ENCODE measurements around the gene GABPB2. TPM values are rescaled to one million over a fixed set of nuclear protein-coding genes. Genes with fewer than 3 reads are reported as not detected.

GABPB2 gene
- total and polyA plus RNA-seq, 2 of the 13 experiments (the other 11 are each of a cell fraction or from before 2014, with no cell fraction given) = 0.09 TPM; not detected in 1

GRCh38 chr1:151108331-151108730 is 37.8 kb downstream of the GABPB2 start (continued):
- TF ChIP-seq SRF (IDR thresholded peaks at IDR 0.05; ENCODE audit: low read depth, low read length) (no peak), ATRX (CRISPR knock-in tag; IDR thresholded peaks at IDR 0.05; ENCODE audit: borderline replicate concordance) (no peak), TFE3 (CRISPR knock-in tag; IDR thresholded peaks at IDR 0.05) (no peak), ZBTB26 (CRISPR knock-in tag; IDR thresholded peaks at IDR 0.05; ENCODE audit: borderline replicate concordance) (no peak), ZNF790 (CRISPR knock-in tag; IDR thresholded peaks at IDR 0.05; ENCODE audit: borderline replicate concordance) (no peak), MYC (CRISPR knock-in tag; IDR thresholded peaks at IDR 0.05; ENCODE audit: borderline replicate concordance) (no peak), GPBP1L1 (CRISPR knock-in tag; IDR thresholded peaks at IDR 0.05) (no peak), ZBTB14 (CRISPR knock-in tag; IDR thresholded peaks at IDR 0.05) (no peak), SCMH1 (CRISPR knock-in tag; IDR thresholded peaks at IDR 0.05; ENCODE audit: borderline replicate concordance) (no peak), THAP11 (CRISPR knock-in tag; IDR thresholded peaks at IDR 0.05) (no peak), ATF5 (CRISPR knock-in tag; IDR thresholded peaks at IDR 0.05; ENCODE audit: low read depth) (no peak), AKAP8 (CRISPR knock-in tag; IDR thresholded peaks at IDR 0.05) (no peak), PCBP2 (optimal IDR thresholded peaks at IDR 0.05; ENCODE audit: low read depth, low read length, poor library complexity, severe bottlenecking) (no peak), ATF4 (CRISPR knock-in tag; IDR thresholded peaks at IDR 0.05) (peak in 1 of 2 experiments; percentile 65; a peak in 2 of 4 replicates), TERF1 (CRISPR knock-in tag; IDR thresholded peaks at IDR 0.05) (no peak), MEIS1 (CRISPR knock-in tag; IDR thresholded peaks at IDR 0.05; ENCODE audit: borderline replicate concordance) (no peak), RNF2 (conservative IDR thresholded peaks at IDR 0.05; ENCODE audit: low read depth) (no peak)
